Panc1 (cell line): ENCODE results near the gene CBX4. TPM values are rescaled to one million over a fixed set of nuclear protein-coding genes. Genes with fewer than 3 reads are reported as not detected.
A peak's percentile ranks its signal among the peaks of the same experiment; 100 is the strongest.

Source experiments
- ATAC-seq: fragments of 200-7000 bp; cut with Tn5 transposase; 2 replicates; pipeline ENCODE4 v1.9.1; 2020; ENCODE audit warnings: mild to moderate bottlenecking, moderate library complexity
- BruUV-seq: library from RNA; stranded (reverse); fragments of 400-500 nt; replicated peaks from 2 replicates; lab custom pipeline; 2021; lab: Mats Ljungman, UMichigan
- CTCF ChIA-PET: fragments of 300-600 bp; sonication (Branson Sonifier 250); formaldehyde crosslinking; loops from one replicate; lab custom pipeline; 2022; ENCODE audit warnings: antibody characterized with exemption; lab: Charles Lee
- POLR2A ChIA-PET: fragments of 300-600 bp; sonication (Branson Sonifier 250); formaldehyde crosslinking; loops from one replicate; lab custom pipeline; 2022; ENCODE audit warnings: antibody characterized with exemption; lab: Charles Lee
- DNase-seq: peaks from one replicate; pipeline ENCODE4 v3.0.0-alpha.2; 2010; ENCODE audit warnings: low read depth, low spot score
- H3K27ac ChIP-seq: 2 replicates; pipeline ENCODE4 v1.5.1; 2011; ENCODE audit warnings: mild to moderate bottlenecking, low read length, inconsistent platforms
- H3K27me3 ChIP-seq: fragments of 200-500 bp; sonication (Bioruptor generic); 2 replicates; pipeline ENCODE4 v1.6.0; 2014; ENCODE audit warnings: low read length, inconsistent platforms; ENCODE audit not compliant: control insufficient read depth, insufficient read depth
- H3K36me3 ChIP-seq: fragments of 200-500 bp; sonication (Bioruptor generic); 2 replicates; pipeline ENCODE4 v1.5.1; 2014; ENCODE audit warnings: inconsistent platforms, mild to moderate bottlenecking, low read length, moderate library complexity; ENCODE audit not compliant: control insufficient read depth, insufficient read depth
- H3K4me1 ChIP-seq: 2 replicates; pipeline ENCODE4 v1.5.1; 2011; ENCODE audit warnings: inconsistent platforms, mild to moderate bottlenecking, low read length, moderate library complexity; ENCODE audit not compliant: control insufficient read depth, insufficient read depth
- H3K4me3 ChIP-seq, 2 experiments: 2 replicates each; pipeline ENCODE4 v1.5.1; 2011 to 2012; ENCODE audit warnings: low read depth in 2 of 2, low read length in 2 of 2, mild to moderate bottlenecking in 2 of 2, inconsistent platforms in 1 of 2, moderate library complexity in 1 of 2
- H3K9me3 ChIP-seq: fragments of 200-500 bp; sonication (Bioruptor generic); 2 replicates; pipeline ENCODE4 v1.5.1; 2014; ENCODE audit warnings: low read depth, mild to moderate bottlenecking, inconsistent platforms, low read length, moderate library complexity; ENCODE audit not compliant: control insufficient read depth, insufficient read depth
- CTCF ChIP-seq: fragments of 450-650 bp; IDR thresholded peaks from 2 replicates; pipeline ENCODE4 v1.5.1; 2017; ENCODE audit warnings: mild to moderate bottlenecking
- POLR2AphosphoS5 ChIP-seq: IDR thresholded peaks from 2 replicates; pipeline ENCODE4 v1.6.1; 2012; ENCODE audit warnings: mild to moderate bottlenecking, low read depth, low read length, moderate library complexity
- REST ChIP-seq, 2 experiments: IDR thresholded peaks; 2 replicates each; pipeline ENCODE4 v1.6.1; 2011 to 2012; ENCODE audit warnings: low read depth in 2 of 2, control low read depth in 1 of 2, low read length in 1 of 2, mild to moderate bottlenecking in 1 of 2, moderate library complexity in 1 of 2; ENCODE audit not compliant: insufficient read depth in 1 of 2
- SIN3A ChIP-seq: IDR thresholded peaks from 2 replicates; pipeline ENCODE4 v1.6.1; 2012; ENCODE audit warnings: low read depth, mild to moderate bottlenecking, low read length, moderate library complexity, borderline replicate concordance; ENCODE audit not compliant: insufficient read depth
- TCF7L2 ChIP-seq: IDR thresholded peaks from 2 replicates; pipeline ENCODE4 v1.6.1; 2011; ENCODE audit warnings: mild to moderate bottlenecking, low read depth, low read length, inconsistent platforms
- in situ Hi-C: cut with HindIII; loops from 2 replicates; pipeline ENCODE4 v1.10.0; 2016; ENCODE audit warnings: low sequenced_read_pairs, low pct_unique_long_range_greater_than_20kb
- intact Hi-C: fragments of 100-400 bp; cut with micrococcal nuclease; formaldehyde crosslinking; loops from one replicate; pipeline ENCODE4 v1.10.0; 2022; ENCODE audit not compliant: unreplicated experiment
- total RNA-seq: library from RNA; stranded (reverse); gene quantifications from one replicate; pipeline ENCODE4 v1.2.1, GENCODE V29; 2021; ENCODE audit not compliant: unreplicated experiment

CBX4 gene
- total RNA-seq, 1 experiment from 2014 or later, result 48.6 TPM

DNA sequence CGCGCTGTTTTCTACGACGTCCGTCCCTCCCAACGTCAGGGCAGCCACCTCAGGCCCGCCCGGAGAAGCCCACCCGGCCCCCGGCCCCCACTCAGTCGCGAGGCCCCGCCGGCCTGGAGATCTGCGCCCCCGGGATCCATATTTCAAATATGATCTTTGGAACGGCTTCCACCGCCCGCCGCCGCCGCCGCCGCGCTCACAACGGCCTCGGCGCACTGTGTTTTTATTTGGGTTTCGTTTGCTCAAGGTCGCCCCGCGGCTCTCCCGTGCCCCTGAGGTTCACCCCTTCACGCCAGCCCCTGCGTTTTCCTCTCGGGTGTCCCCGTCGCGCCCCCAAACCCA lies 4.2 kb upstream of the CBX4 start:
- POLR2A ChIA-PET, result no interaction called here
- CTCF ChIA-PET, result interaction anchor here (0.9 kb wide), 1 partner anchor 11 kb away, joined by 4 read pairs; no protein-coding TSS in a partner anchor

More for the DNA sequence above, 4.2 kb upstream of the CBX4 start:
- ATAC-seq, result no peak
- in situ Hi-C loops (no loop called here), intact Hi-C loops (loop anchor here (10.0 kb wide), 1 partner anchor 71 kb away; no protein-coding TSS in a partner anchor)
- Histone ChIP-seq H3K4me3 (peak overlapping the region; percentile 50 to 64), H3K36me3 (peaks cover 2% of the 10 kb centered on the region; the same call in 1 of the 2 replicates), H3K4me1 (peaks cover 25% of the 10 kb centered on the region), H3K27me3 (no peaks in the 10 kb centered on the region), H3K9me3 (no peaks in the 10 kb centered on the region), H3K27ac (peak overlapping the region; percentile 76)
- TF ChIP-seq POLR2AphosphoS5 (no peak), REST (IDR thresholded peaks at IDR 0.05; ENCODE audit: insufficient read depth in 1 of 2, low read depth in 2 of 2, low read length in 1 of 2) (no peak), CTCF (no peak), SIN3A (no peak), TCF7L2 (no peak; the same call in 1 of the 2 replicates)
- no peak for DNase-seq
- no TSS peak for BruUV-seq
